Measurements from ENCODE around the gene MCAT. TPM values are rescaled to one million over a fixed set of nuclear protein-coding genes. Genes with fewer than 3 reads are reported as not detected.

MCAT gene
- total and polyA plus RNA-seq, 2 donors (not counting 3 experiments of a cell fraction or from before 2014, with no cell fraction given), result 16.9 to 23.2 TPM

DNA sequence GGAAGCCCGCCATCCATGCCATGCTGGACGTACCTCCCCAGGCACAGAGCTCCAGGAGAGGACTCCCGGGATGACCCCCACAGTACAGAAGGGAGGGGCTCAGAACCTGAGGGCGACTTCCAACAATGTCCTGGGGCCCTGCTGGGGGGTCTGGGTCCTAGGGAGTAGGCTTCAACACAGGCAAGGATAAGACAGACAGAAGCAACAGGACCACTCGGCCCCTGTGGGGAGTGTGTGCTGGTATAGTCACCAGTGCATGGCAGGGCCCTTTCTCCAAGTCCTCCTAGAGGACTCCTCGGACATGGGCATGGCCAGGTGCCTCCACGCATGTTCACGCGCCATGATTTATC is 26.9 kb upstream of the MCAT start:
- intact Hi-C loops (cut with micrococcal nuclease) (no loop called here), dilution Hi-C loops (cut with MboI; ENCODE audit: extremely low pct_ligation_motif_present, low sequenced_read_pairs) (no loop called here)
- H3K27ac ChIP-seq (ENCODE audit: insufficient read depth, low read depth, low read length), result no peak overlapping the region
- H3K27me3 ChIP-seq (ENCODE audit: control insufficient read depth in 2 of 2, insufficient read depth in 2 of 2, low read length in 2 of 2), result no peaks in the 10 kb centered on the region
- H3K4me3 ChIP-seq (replicated peaks in 1 of 3; ENCODE audit: insufficient read depth in 1 of 3, low read depth in 1 of 3, low read length in 3 of 3), result no peak overlapping the region
- H3K79me2 ChIP-seq (ENCODE audit: control insufficient read depth, insufficient read depth, low read length), result no peaks in the 10 kb centered on the region
- no peak for TF ChIP-seq POLR2AphosphoS5 (IDR thresholded peaks at IDR 0.05; ENCODE audit: insufficient read depth, low read depth, low read length)
- TF ChIP-seq JUN (IDR thresholded peaks at IDR 0.05; ENCODE audit: borderline replicate concordance, insufficient read depth, insufficient read length, low read depth), result no peak
- TF ChIP-seq POLR2A (IDR thresholded peaks at IDR 0.05; ENCODE audit: low read depth, low read length), result no peak
- TF ChIP-seq FOS (IDR thresholded peaks at IDR 0.05; ENCODE audit: borderline replicate concordance, insufficient read depth, low read length), result no peak
- no peak for TF ChIP-seq EZH2 (IDR thresholded peaks at IDR 0.05; ENCODE audit: borderline replicate concordance, low read depth, low read length, severe bottlenecking)
- TF ChIP-seq MYC (IDR thresholded peaks at IDR 0.05; ENCODE audit: low read depth, low read length), result no peak
- TF ChIP-seq, protein P1, sequence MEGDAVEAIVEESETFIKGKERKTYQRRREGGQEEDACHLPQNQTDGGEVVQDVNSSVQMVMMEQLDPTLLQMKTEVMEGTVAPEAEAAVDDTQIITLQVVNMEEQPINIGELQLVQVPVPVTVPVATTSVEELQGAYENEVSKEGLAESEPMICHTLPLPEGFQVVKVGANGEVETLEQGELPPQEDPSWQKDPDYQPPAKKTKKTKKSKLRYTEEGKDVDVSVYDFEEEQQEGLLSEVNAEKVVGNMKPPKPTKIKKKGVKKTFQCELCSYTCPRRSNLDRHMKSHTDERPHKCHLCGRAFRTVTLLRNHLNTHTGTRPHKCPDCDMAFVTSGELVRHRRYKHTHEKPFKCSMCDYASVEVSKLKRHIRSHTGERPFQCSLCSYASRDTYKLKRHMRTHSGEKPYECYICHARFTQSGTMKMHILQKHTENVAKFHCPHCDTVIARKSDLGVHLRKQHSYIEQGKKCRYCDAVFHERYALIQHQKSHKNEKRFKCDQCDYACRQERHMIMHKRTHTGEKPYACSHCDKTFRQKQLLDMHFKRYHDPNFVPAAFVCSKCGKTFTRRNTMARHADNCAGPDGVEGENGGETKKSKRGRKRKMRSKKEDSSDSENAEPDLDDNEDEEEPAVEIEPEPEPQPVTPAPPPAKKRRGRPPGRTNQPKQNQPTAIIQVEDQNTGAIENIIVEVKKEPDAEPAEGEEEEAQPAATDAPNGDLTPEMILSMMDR (IDR thresholded peaks at IDR 0.05; ENCODE audit: extremely low read depth in 1 of 2, insufficient read depth in 1 of 2, low read depth in 1 of 2, low read length in 2 of 2), result no peak
- TF ChIP-seq, protein P2, sequence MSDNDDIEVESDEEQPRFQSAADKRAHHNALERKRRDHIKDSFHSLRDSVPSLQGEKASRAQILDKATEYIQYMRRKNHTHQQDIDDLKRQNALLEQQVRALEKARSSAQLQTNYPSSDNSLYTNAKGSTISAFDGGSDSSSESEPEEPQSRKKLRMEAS (IDR thresholded peaks at IDR 0.05; ENCODE audit: insufficient read depth, insufficient read length), result no peak
- TF ChIP-seq GATA2 (IDR thresholded peaks at IDR 0.05; ENCODE audit: insufficient read depth, insufficient read length, low read depth, low read length), result no peak
- H3K9ac ChIP-seq (replicated peaks; ENCODE audit: extremely low read depth, insufficient read depth, low read length), result no peak overlapping the region
- ChIA-PET POLR2A (no interaction called here), CTCF (no interaction called here)
- no peaks in the 10 kb centered on the region for H4K20me1 ChIP-seq (replicated peaks; ENCODE audit: control insufficient read depth, extremely low read depth, insufficient read depth, low read length)
- BruUV-seq (replicated peaks), result no TSS peak
- H3K4me1 ChIP-seq (ENCODE audit: control insufficient read depth, extremely low read depth, insufficient read depth, low read length), result peaks cover 2% of the 10 kb centered on the region
- no peak overlapping the region for H2AFZ ChIP-seq (ENCODE audit: low read depth, low read length)
- H3K4me2 ChIP-seq (ENCODE audit: insufficient read depth, low read length), result no peak overlapping the region
- DNase-seq (ENCODE audit: low read depth, low spot score) (no peak), FAIRE-seq (no peak)
- no peaks in the 10 kb centered on the region for H3K9me3 ChIP-seq (replicated peaks; ENCODE audit: control insufficient read depth, insufficient read depth, low read length)
- peaks cover 11 to 18% of the 10 kb centered on the region in 2 experiments for H3K36me3 ChIP-seq (ENCODE audit: control insufficient read depth in 2 of 2, extremely low read depth in 1 of 2, insufficient read depth in 2 of 2, low read length in 2 of 2)
- no peaks in the 10 kb centered on the region for H3K9me1 ChIP-seq (replicated peaks; ENCODE audit: control insufficient read depth, extremely low read depth, insufficient read depth, low read length)

All from endothelial cell of umbilical vein (primary cell).